ENCODE data around the gene SLC12A6. TPM values are rescaled to one million over a fixed set of nuclear protein-coding genes. Genes with fewer than 3 reads are reported as not detected.

Gene SLC12A6
- total and polyA plus RNA-seq, 4 experiments from 2014 or later, result 1.8 to 72.0 (median 39.7) TPM

GRCh38 chr15:34280193-34280592 lies 57.4 kb downstream of the SLC12A6 start:
- H3K4me3 ChIP-seq (ENCODE audit: low read length in 2 of 2), result no peak overlapping the region
- peaks cover 3% of the 10 kb centered on the region for H3K4me1 ChIP-seq (ENCODE audit: insufficient read depth, low read length)
- peaks cover 0 to 2% (median 0%) of the 10 kb centered on the region in 8 donors for H3K9me3 Mint-ChIP-seq
- H3K27ac Mint-ChIP-seq, result peak overlapping the region in 1 of 7 donors; percentile 77
- H3K4me3 Mint-ChIP-seq, result no peak overlapping the region
- H3K4me1 Mint-ChIP-seq, result peaks cover 9 to 27% (median 15%) of the 10 kb centered on the region in 4 donors
- no peaks in the 10 kb centered on the region for H3K27me3 ChIP-seq (ENCODE audit: insufficient read depth, low read length)
- no peaks in the 10 kb centered on the region for H3K36me3 ChIP-seq (ENCODE audit: insufficient read depth, low read length)
- H3K36me3 Mint-ChIP-seq, result peaks cover 5 to 6% of the 10 kb centered on the region in 2 donors
- CTCF ChIA-PET (ENCODE audit: partially characterized antibody), result interaction anchor here (1.0 kb wide), 1 partner anchor 14 kb away, joined by 4 read pairs; no protein-coding TSS in a partner anchor
- POLR2A ChIA-PET (ENCODE audit: partially characterized antibody), result interaction anchor here (0.7 kb wide), 1 partner anchor 58 kb away, joined by 3 read pairs; the partner anchor contains the start of gene SLC12A6
- H3K9me3 ChIP-seq (ENCODE audit: control insufficient read depth in 1 of 2, low read length in 2 of 2), result no peaks in the 10 kb centered on the region
- intact Hi-C loops (cut with micrococcal nuclease), result no loop called here
- no peak for DNase-seq
- H3K27me3 Mint-ChIP-seq, result no peaks in the 10 kb centered on the region
- no peak overlapping the region for H3K27ac ChIP-seq (ENCODE audit: low read depth, low read length)

GRCh38 chr15:34279368-34279767 lies 58.2 kb downstream of the SLC12A6 start:
- peaks cover 8 to 11% of the 10 kb centered on the region in 2 donors for H3K36me3 Mint-ChIP-seq
- Histone ChIP-seq H3K27ac (ENCODE audit: low read depth, low read length) (no peak overlapping the region), H3K36me3 (ENCODE audit: insufficient read depth, low read length) (no peaks in the 10 kb centered on the region), H3K4me1 (ENCODE audit: insufficient read depth, low read length) (no peaks in the 10 kb centered on the region), H3K9me3 (ENCODE audit: control insufficient read depth in 1 of 2, low read length in 2 of 2) (no peaks in the 10 kb centered on the region), H3K27me3 (ENCODE audit: insufficient read depth, low read length) (no peaks in the 10 kb centered on the region), H3K4me3 (ENCODE audit: low read length in 2 of 2) (no peak overlapping the region)
- H3K27me3 Mint-ChIP-seq, result no peaks in the 10 kb centered on the region
- ChIA-PET POLR2A (ENCODE audit: partially characterized antibody) (interaction anchor here (0.7 kb wide), 1 partner anchor 58 kb away, joined by 3 read pairs; the partner anchor contains the start of gene SLC12A6), CTCF (ENCODE audit: partially characterized antibody) (interaction anchor here (1.0 kb wide), 1 partner anchor 13 kb away, joined by 4 read pairs; no protein-coding TSS in a partner anchor)
- DNase-seq, result no peak
- H3K27ac Mint-ChIP-seq, result no peak overlapping the region
- intact Hi-C loops (cut with micrococcal nuclease), result no loop called here
- no peaks in the 10 kb centered on the region for H3K9me3 Mint-ChIP-seq
- no peak overlapping the region for H3K4me3 Mint-ChIP-seq
- H3K4me1 Mint-ChIP-seq, result peaks cover under 1 to 19% (median 10%) of the 10 kb centered on the region in 4 donors

GRCh38 chr15:34275721-34276120 lies 61.9 kb downstream of the SLC12A6 start:
- no peak for DNase-seq
- Histone ChIP-seq H3K36me3 (ENCODE audit: insufficient read depth, low read length) (no peaks in the 10 kb centered on the region), H3K9me3 (ENCODE audit: control insufficient read depth in 1 of 2, low read length in 2 of 2) (no peaks in the 10 kb centered on the region), H3K4me3 (ENCODE audit: low read length in 2 of 2) (no peak overlapping the region), H3K27me3 (ENCODE audit: insufficient read depth, low read length) (no peaks in the 10 kb centered on the region), H3K4me1 (ENCODE audit: insufficient read depth, low read length) (no peaks in the 10 kb centered on the region), H3K27ac (ENCODE audit: low read depth, low read length) (no peak overlapping the region)
- H3K9me3 Mint-ChIP-seq, result no peaks in the 10 kb centered on the region
- no peak overlapping the region for H3K4me3 Mint-ChIP-seq
- H3K36me3 Mint-ChIP-seq, result peaks cover 8 to 14% of the 10 kb centered on the region in 2 donors
- ChIA-PET POLR2A (ENCODE audit: partially characterized antibody) (interaction anchor here (0.6 kb wide), 1 partner anchor 63 kb away, joined by 4 read pairs; no protein-coding TSS in a partner anchor), CTCF (ENCODE audit: partially characterized antibody) (no interaction called here)
- peaks cover 0 to 15% (median 9%) of the 10 kb centered on the region in 4 donors for H3K4me1 Mint-ChIP-seq
- intact Hi-C loops (cut with micrococcal nuclease), result no loop called here
- no peak overlapping the region for H3K27ac Mint-ChIP-seq
- H3K27me3 Mint-ChIP-seq, result no peaks in the 10 kb centered on the region

- ChIA-PET CTCF (ENCODE audit: partially characterized antibody) (no interaction called here), POLR2A (ENCODE audit: partially characterized antibody) (no interaction called here)
- intact Hi-C loops (cut with micrococcal nuclease), result no loop called here
- Mint-ChIP-seq H3K36me3 (peaks cover 6 to 12% of the 10 kb centered on the region in 2 donors), H3K9me3 (no peaks in the 10 kb centered on the region), H3K4me1 (peaks cover 0 to 10% (median 5%) of the 10 kb centered on the region in 4 donors), H3K4me3 (no peak overlapping the region), H3K27ac (peak overlapping the region in 3 of 7 donors; percentile 1 to 76 (median 63)), H3K27me3 (no peaks in the 10 kb centered on the region)
- H3K4me3 ChIP-seq (ENCODE audit: low read length in 2 of 2), result no peak overlapping the region
- H3K27me3 ChIP-seq (ENCODE audit: insufficient read depth, low read length), result no peaks in the 10 kb centered on the region
- no peaks in the 10 kb centered on the region for H3K9me3 ChIP-seq (ENCODE audit: control insufficient read depth in 1 of 2, low read length in 2 of 2)
- no peaks in the 10 kb centered on the region for H3K4me1 ChIP-seq (ENCODE audit: insufficient read depth, low read length)
- DNase-seq, result no peak
- no peak overlapping the region for H3K27ac ChIP-seq (ENCODE audit: low read depth, low read length)
- H3K36me3 ChIP-seq (ENCODE audit: insufficient read depth, low read length), result no peaks in the 10 kb centered on the region
These were observed 62.4 kb downstream of the SLC12A6 start for GRCh38 chr15:34275154-34275553.

GRCh38 chr15:34271493-34271892 lies 66.1 kb downstream of the SLC12A6 start:
- Mint-ChIP-seq H3K4me3 (no peak overlapping the region), H3K27ac (peak overlapping the region in 2 of 7 donors; percentile 22 to 46), H3K4me1 (peaks cover 0 to 6% (median 0%) of the 10 kb centered on the region in 4 donors), H3K27me3 (no peaks in the 10 kb centered on the region), H3K36me3 (peaks cover 5 to 22% of the 10 kb centered on the region in 2 donors), H3K9me3 (no peaks in the 10 kb centered on the region)
- no peaks in the 10 kb centered on the region for H3K9me3 ChIP-seq (ENCODE audit: control insufficient read depth in 1 of 2, low read length in 2 of 2)
- no peak for DNase-seq
- no peaks in the 10 kb centered on the region for H3K36me3 ChIP-seq (ENCODE audit: insufficient read depth, low read length)
- ChIA-PET POLR2A (ENCODE audit: partially characterized antibody) (no interaction called here), CTCF (ENCODE audit: partially characterized antibody) (interaction anchor here (0.7 kb wide), 1 partner anchor 11 kb away, joined by 3 read pairs; no protein-coding TSS in a partner anchor)
- H3K4me1 ChIP-seq (ENCODE audit: insufficient read depth, low read length), result no peaks in the 10 kb centered on the region
- H3K4me3 ChIP-seq (ENCODE audit: low read length in 2 of 2), result no peak overlapping the region
- H3K27ac ChIP-seq (ENCODE audit: low read depth, low read length), result no peak overlapping the region
- intact Hi-C loops (cut with micrococcal nuclease), result no loop called here
- no peaks in the 10 kb centered on the region for H3K27me3 ChIP-seq (ENCODE audit: insufficient read depth, low read length)

GRCh38 chr15:34266751-34267150 lies 70.8 kb downstream of the SLC12A6 start:
- Histone ChIP-seq H3K4me3 (ENCODE audit: low read length in 2 of 2) (no peak overlapping the region), H3K36me3 (ENCODE audit: insufficient read depth, low read length) (no peaks in the 10 kb centered on the region), H3K27ac (ENCODE audit: low read depth, low read length) (no peak overlapping the region), H3K4me1 (ENCODE audit: insufficient read depth, low read length) (no peaks in the 10 kb centered on the region), H3K27me3 (ENCODE audit: insufficient read depth, low read length) (no peaks in the 10 kb centered on the region), H3K9me3 (ENCODE audit: control insufficient read depth in 1 of 2, low read length in 2 of 2) (no peaks in the 10 kb centered on the region)
- Mint-ChIP-seq H3K27me3 (no peaks in the 10 kb centered on the region), H3K9me3 (no peaks in the 10 kb centered on the region), H3K4me1 (peaks cover 0 to 6% (median 0%) of the 10 kb centered on the region in 4 donors), H3K27ac (peak overlapping the region in 2 of 7 donors; percentile 2 to 75), H3K36me3 (peaks cover 3 to 16% of the 10 kb centered on the region in 2 donors), H3K4me3 (no peak overlapping the region)
- DNase-seq, result no peak
- intact Hi-C loops (cut with micrococcal nuclease), result no loop called here
- CTCF ChIA-PET (ENCODE audit: partially characterized antibody), result interaction anchor here (1.3 kb wide), 1 partner anchor 13 kb away, joined by 4 read pairs; no protein-coding TSS in a partner anchor
- POLR2A ChIA-PET (ENCODE audit: partially characterized antibody), result no interaction called here

GRCh38 chr15:34264076-34264475 lies 73.5 kb downstream of the SLC12A6 start:
- Mint-ChIP-seq H3K36me3 (peaks cover 4 to 9% of the 10 kb centered on the region in 2 donors), H3K4me1 (peaks cover 0 to 3% (median under 1%) of the 10 kb centered on the region in 4 donors), H3K27ac (peak overlapping the region in 1 of 7 donors; percentile 74), H3K27me3 (no peaks in the 10 kb centered on the region), H3K9me3 (no peaks in the 10 kb centered on the region), H3K4me3 (no peak overlapping the region)
- Histone ChIP-seq H3K27ac (ENCODE audit: low read depth, low read length) (no peak overlapping the region), H3K4me1 (ENCODE audit: insufficient read depth, low read length) (no peaks in the 10 kb centered on the region), H3K27me3 (ENCODE audit: insufficient read depth, low read length) (no peaks in the 10 kb centered on the region), H3K9me3 (ENCODE audit: control insufficient read depth in 1 of 2, low read length in 2 of 2) (no peaks in the 10 kb centered on the region), H3K4me3 (ENCODE audit: low read length in 2 of 2) (no peak overlapping the region), H3K36me3 (ENCODE audit: insufficient read depth, low read length) (no peaks in the 10 kb centered on the region)
- intact Hi-C loops (cut with micrococcal nuclease), result no loop called here
- DNase-seq, result no peak
- CTCF ChIA-PET (ENCODE audit: partially characterized antibody), result interaction anchor here (1.7 to 2.6 kb wide), 2 partner anchors 79 to 103 kb away, joined by 3 to 8 read pairs; partner anchors contain the start of genes LPCAT4 and NOP10
- POLR2A ChIA-PET (ENCODE audit: partially characterized antibody), result interaction anchor here (0.7 kb wide), 1 partner anchor 660 kb away, joined by 3 read pairs; no protein-coding TSS in a partner anchor

All from CD4-positive, alpha-beta memory T cell (primary cell).